Stimulated activated CD4-positive, alpha-beta T cell treated with anti-CD3 and anti-CD28 coated beads, Interleukin-12 subunit alpha, Interleukin-12 subunit beta, amount 100 ng/mL, for 48 hours (primary cell): ENCODE results near the gene IRS1.

ENCODE experiments used
- DNase-seq, 3 donors: peaks; one replicate each; pipeline ENCODE4 v3.0.0-alpha.2; 2020; ENCODE audit warnings: low read depth in 2 of 3, low spot score in 1 of 3

The IRS1 gene

DNA sequence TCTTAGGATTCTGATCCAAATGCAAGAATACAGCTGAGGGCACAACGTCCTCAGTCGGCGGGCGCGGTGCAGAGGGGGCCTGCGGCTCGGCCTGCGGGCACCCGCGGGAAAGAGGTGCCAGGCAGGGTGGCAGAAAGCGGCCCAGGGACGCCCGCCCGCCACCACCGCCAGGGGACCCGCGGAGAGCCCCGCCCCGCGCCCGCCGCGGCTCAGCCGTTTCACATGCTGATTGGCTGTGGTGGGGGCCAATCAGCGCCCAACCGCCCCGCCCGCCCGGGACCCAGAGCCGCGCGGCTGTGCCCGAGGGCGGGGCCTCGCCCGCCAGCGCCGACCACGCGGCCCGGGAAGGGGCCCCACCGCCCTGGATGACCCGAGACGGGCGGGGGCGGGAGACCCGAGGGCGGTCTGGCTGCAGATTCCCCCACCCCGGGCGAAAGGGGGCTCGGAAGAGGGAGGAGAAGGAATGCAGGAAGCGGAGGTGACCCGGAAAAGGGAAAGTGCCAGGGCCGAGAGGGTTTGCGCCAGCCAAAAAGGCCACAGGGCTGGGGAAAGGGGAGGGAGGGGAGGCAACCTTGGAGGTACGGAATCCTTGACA lies 8.0 kb downstream of the IRS1 start:
- DNase-seq = peak; percentile 83 to 91 (median 85)

DNA sequence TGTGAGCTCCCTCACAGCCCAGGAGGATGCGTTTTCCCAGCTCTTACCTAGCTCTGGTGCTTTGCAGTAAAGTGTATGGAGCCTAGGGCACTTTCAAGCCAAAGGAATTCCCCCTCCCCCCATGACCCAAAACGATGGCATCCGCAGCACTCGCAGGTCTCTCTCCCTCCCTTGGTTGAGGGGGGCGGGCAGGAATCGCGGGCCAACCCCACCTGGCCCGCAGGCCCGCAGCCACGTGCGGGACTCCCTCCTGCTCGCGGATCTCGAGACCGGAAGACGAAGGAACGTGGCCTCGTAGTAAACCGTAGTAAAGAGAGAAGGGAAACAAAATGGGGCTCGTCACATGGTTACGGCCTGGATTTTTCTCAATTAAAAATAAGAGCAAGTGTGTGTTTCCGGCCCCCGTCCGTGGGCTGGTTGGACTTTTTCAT lies 8.5 kb downstream of the IRS1 start:
- peak in 1 of 3 donors; percentile 33 for DNase-seq

DNA sequence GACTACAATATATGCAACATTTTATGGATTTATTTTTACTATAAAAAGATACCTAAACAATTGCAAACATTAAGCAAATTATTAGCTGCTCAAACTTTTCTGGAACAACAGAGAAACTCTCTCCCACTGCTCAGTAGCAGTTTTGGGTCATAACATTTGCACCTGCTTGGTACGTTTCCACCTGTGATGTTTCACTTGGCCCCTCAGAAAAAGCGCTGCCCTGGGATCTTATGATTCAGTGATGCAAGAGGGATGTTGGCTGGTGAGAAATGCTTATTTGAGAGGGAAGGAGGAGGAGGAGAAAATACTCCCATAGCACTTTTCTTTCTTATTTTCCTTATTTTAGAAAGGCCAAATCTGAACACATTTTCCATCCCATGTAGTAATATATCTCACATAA lies 9.2 kb downstream of the IRS1 start:
- DNase-seq = no peak

DNA sequence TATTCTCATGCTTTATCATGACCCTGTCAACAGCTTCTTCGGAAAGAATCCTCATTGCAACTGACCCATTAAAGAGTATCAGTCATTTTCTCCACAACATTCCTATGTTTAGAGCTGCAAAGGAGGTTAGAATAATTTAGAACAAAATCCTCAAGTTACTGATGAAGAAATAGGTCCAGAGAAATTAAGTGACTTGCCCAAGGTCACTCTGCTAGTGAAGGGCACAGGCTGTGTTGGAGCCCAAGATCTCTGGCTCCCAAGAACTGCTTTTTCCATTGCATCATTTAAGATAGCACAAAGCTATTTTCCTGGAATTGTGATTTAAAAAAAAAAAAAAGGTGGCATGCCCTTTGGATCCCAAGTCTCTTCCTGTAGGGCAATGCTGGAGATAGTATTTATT lies 9.6 kb downstream of the IRS1 start:
- DNase-seq = no peak

DNA sequence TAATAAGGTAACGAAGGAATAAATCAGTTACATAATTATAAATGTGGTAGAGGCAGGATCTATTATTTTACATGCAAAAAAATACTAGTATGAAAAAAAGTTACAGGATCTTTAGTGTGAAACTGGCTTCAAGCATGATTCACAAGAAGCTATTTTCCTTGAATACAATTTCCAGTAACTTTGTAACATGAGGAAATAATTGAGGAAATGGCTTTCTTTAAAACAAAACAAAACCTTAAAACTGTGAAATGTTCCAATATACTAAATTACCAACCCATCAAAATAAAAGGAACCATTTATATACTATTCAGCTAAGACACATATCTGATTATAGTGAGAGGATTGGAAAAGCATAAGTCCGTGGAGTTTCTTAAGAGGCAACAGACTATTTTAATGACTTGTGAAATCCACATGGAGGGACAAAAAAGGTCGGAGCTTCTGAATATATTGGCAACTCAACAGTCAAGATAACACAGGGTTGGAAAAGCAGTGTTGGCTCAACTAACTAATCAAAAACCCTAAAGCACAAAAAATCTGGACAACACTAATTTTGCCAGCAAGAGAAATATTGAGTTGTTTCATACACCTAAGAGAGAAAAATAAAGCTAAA lies 10.6 kb downstream of the IRS1 start:
- DNase-seq = no peak

DNA sequence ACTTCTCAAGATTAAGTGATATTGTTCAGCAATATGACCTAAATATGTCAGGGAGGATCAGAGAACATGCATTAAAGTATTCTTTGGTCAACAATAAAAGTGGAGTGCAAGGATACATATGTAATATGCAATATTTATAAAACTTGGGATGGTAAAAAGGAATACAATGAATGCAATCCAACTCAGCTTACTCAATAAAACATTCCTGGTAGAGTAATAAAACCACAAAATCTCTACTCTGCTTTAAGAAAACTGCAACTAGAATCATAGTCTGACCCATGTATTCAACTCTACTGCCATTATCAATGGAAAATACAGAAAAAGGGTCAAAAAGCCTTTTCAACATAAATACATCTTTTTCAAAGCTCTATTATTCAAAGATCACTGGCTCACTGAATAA lies 11.6 kb downstream of the IRS1 start:
- DNase-seq = no peak

DNA sequence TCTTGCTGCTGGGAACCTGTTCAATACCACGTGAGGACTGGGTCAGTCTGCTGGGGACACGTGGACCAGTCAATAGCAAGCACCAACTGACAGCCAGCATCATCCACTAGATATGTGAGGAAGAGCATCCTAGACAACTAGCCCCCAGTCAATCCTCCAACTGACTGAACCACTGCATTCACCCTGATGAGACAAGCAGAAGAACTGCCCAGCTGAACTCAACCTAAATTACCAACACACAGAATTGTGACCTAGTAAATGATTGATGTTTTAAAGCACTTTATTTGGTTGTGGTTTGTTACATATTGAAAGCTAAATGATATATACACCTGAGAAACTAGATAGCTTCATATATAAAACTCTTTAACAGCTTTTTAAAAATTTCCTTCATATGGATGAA lies 15.7 kb downstream of the IRS1 start:
- no peak for DNase-seq

DNA sequence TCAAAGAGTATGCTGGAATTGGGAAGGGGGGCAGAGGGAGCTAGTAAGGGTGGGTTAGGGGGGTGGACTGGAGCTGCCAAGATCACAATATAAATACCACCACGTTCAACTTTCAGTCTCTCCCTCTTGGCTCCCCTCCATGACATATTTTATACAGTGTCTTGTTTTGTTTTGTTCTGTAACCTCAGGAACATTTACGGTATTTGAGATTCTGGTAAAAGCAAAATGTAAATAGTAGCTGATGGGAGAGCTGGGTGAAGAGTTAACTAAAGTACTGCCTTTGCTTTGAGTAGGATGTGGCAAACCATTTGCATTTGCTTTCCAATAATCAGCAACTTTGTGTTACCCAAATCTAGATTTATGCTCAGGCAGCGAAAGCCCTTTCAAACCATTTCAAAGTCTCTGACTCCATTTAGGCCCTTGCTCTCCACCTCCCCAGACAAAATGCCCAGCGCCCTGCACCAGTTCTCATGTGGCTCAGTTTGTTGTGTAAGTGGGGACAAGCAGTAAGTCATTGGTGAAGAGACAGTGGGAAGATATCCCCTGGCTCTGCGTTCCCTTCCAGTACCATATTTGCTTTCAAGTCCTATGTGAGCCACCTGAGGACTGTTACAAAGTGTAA lies 17.4 kb downstream of the IRS1 start:
- no peak for DNase-seq

DNA sequence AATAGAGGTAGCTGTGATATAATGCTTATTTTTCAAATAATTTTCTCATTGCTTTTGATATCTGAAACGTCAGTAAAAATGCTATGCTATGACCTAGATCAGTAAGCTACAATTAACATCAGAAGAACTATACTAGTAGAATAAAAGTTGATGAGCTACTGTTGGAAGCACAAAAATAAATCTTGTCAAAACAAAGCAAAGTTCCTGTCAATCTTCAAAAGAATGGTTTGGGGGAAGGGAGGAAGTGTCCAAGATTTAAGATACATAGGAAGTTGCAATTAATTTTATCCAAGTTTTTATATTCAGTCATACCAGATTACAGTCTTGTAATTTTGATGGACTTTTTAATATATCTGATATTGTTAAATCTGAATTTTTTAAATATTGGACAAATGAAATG lies 19.2 kb downstream of the IRS1 start:
- no peak for DNase-seq

DNA sequence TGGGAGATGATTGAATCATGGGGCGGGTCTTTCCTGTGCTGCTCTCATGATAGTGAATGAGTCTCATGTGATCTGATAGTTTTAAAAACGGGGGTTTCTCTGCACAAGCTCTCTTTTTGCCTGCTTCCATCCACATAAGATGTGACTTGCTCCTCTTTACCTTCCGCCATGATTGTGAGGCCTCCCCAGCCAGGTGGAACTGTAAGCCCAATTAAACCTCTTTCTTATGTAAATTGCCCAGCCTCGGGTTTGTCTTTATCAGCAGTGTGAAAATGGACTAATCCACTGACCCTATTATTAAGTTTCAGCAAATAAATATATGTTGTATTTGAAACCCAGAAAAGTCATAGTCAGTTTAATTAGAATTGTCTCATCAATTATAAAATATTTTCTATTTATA lies 22.0 kb downstream of the IRS1 start:
- no peak for DNase-seq

DNA sequence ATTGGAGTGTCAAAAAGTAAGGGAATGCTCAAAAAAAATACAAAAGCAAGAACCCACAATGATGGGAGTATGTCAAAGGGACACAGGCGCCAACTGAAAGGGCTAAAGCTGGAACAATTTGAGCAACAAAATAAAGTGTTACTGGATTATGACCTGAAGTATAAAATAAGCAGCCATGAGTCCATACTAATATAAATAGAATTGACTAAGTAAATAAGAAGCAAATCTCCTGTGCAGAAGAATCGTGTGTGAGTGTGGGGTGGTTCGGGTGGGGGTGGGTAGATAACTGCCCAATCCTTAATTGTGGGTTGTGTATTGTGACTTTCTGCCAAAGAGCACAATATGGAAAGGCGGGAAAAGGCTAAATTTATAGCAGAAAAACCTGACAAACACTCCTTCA lies 23.5 kb downstream of the IRS1 start:
- no peak for DNase-seq

DNA sequence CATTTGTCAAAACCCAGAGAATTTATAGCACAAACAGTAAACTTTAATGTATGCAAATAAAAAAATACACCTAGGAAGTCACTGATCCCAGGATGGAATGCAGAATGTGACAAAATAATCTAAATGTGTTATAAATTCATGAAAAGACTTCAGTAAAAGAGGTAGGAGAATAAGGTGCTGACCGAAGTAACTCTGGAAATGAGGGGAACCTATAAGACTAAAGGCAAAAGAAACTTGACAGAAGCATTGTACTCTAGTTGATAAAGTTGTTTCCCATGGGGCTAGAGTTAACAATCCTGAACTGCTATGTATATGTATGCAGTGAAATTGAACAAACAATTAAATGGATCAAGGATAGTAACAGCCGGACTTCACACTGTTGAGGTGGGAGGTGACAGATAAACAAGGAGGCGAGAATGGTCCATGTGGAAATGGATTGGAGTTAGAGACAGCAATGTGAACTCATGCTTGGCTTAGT lies 24.5 kb downstream of the IRS1 start:
- DNase-seq = no peak

DNA sequence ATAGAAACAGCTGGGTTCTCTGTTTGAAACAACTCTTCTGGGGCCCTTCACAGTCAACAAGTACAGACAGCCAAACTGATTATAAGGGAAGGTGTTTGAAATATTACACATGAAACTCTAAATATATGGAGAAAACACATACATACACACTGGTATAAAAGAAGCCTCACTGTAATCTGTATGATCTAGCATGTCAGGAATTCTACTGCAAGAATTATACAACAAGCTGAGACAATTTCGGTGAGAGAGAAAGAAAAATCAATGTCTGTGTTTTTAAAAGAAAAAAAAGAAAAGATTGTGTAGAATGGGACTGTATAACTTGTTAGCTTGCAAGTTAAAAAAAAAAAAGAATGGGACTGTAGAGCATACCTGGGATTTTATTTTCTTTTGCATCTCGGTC lies 26.3 kb downstream of the IRS1 start:
- no peak for DNase-seq

DNA sequence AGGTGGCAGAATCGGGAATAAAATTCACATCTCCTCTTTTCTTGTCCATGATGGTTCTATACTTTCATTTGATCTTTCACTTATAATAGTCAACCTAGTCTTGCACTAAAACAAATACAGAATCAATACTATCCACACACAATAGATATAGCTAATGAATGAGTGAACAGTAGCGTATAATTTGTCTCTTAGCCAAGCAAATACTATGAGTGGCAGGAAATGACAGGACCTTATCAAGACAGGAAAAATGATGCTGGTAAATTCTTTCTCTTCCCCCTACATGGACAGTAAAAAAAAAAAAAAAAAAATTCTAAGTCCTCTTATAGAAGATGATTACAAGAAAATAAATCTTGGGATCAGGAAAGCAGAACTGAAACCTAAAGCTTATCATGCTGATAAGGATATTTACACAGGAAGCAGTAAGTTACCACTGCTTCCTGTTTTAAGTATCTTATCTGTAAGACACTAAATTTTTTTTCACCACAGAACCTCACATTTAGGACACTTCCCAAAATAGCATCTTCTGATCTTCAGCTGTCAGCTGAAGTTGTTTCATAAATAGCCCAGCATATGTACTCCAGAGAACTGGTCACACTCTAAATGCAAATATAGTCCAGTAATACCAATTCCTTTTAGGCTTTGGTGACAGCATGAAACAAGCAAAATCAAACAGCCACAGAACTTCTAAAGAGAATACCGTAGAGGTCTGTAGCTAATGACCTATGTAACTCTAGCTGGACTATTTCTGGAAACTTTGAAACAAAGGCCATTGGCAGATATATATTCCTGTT lies 27.0 kb downstream of the IRS1 start:
- no peak for DNase-seq

DNA sequence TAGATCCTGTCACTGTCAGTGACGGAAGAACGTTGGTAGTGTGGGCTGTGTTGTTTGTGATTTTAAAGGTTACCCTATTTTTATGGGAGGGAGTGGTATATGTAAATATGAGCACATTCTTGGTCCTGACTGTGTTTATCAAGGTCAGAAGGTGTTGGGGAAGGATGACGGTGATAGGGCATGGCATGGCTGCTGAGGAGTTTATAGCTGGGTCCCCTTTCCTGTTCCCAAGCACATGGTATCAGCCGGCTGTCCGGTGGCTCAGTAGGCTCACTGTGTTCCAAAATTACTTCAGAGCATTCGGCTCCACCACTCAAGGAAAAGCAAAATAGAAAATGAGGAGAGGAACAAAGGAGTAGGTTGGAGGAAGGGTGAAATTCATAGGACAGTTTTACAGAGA lies 28.6 kb downstream of the IRS1 start:
- DNase-seq = no peak

DNA sequence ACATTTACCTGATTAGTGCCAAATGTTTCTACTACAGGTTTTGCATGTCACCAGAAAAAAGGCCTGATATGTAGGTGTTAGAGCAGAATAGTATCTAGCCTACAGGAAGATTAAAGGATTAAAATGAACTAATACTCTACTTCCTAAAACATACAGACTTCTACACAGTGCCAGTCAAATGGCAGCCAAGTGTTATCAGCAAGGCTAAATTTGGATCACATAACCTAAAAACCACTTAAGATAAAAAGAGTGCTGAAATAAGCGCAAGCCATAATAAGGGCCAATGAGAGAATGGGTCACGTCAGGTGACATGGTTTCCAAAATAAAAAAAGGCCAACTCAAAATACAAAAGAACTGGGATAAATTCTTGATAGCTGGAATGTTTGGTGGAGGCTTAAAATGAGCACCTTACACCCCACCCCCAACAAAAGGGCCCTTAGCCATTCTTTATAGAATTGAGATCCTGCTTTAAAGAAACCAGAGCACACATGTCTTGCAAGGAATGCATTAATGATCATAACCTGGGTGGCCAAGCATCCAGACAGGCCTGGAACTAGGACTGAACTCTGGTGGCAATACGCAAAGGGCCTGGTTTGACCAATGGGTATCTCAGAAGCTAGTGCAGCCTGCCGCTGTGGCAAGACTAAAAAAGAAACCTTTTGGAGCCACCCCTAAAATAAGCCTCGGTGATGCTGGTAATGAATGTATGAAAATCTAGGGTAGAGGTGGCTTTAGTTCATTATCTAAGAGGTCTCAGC lies 32.4 kb downstream of the IRS1 start:
- DNase-seq = no peak

DNA sequence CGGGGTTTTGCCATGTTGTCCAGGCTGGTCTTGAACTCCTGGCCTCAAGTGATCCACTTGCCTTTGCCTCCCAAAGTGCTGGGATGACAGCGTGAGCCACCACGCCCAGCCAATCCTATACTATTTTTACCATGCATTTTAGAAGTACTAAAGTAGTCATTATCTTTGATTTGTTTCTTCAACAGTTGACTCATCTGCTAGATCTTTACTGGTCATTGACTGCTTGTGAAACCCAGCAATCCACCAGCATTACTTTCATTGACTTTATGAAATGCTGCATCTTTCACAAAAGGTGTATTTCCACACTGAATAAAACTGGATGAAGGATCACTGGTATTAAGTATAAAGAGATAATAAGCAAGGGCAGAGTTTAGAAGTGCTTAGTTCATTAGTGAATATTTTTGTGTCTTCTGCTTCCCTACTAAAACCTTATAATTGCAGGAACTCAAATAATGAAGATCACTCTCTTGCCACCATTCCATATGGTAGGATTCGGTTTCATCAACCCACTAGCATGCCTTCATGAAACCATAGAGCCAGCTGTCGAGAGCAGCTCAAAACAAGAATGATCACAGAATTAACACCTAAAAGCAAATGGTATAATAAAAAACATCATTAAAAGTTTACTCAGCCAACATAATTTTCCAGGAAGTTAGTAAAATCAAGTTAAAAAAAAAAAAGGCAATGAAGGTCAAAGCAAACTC lies 33.1 kb downstream of the IRS1 start:
- no peak for DNase-seq

DNA sequence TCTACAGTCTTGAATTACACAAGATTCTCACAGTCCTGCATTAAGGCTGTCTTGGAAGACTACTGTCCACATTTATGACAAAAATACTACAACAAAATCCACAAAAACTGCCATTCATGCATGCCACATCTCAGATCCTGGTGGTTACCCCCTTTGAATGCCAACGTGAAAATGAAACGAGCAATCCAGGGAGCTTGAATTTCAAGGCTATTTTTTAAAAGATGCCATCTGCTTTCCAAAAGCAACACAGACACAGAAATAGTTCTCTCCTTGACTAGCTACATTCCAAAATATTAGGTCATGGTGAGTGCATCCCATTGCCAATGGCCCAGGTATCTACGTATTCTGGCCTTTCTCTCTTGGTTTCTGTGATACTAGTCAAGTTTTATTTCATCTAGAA lies 36.3 kb downstream of the IRS1 start:
- no peak for DNase-seq

DNA sequence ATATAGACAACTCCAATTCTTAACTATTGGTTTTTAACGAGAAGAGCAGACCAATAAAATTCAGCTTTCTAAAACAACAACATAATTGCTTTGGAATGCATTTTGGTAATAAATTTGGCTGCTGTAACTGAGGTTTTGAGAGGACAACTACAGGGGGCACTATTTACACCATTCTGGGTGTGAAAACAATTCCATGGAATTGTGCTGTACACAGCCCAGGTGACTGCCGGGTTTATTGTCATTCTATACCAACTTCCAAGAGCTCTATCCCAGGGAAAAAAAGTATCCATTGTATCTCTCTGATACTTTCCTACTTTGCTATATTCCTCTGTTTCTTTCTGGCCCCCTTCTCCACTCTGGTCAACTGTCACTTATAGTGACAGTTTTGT lies 38.4 kb downstream of the IRS1 start:
- DNase-seq = no peak

DNA sequence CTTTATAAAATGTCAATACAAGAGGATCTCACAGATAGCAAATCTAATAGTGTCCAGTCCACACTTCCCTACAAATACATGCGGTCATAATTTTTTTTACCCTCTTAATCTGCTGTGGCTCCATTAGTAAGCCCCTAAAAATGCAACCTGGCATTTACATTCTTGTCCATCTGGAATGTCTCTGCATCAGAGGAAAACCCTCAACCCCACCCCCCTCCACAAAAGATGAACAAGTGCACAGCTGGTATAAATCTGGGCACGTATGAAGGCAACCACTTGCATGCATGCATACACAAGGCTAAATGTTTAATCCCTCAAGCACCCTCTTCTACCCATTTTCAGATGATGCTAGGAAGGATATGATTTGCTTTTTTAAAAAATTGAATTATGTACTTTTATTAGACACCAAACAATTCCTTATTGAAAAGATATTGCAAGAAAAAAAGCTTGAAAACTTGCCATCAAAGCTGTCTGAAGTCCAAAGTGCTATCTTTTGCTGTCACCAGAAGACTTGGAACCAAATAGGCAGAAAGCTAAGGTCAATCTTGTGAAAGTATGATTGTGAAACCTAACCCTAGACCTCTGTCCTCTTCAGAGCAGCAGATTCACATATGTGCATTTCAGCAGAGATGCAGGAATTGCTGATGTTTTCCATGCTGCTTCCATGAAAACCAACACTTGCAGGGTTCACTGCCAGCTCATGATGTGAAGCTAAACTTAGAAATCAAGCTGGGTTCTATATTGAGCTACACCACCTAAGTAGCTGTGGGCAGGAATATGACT lies 39.0 kb downstream of the IRS1 start:
- no peak for DNase-seq
